Right lobe of liver (tissue), 6 donors: ENCODE measurements around the gene STK4. TPM values are rescaled to one million over a fixed set of nuclear protein-coding genes. Genes with fewer than 3 reads are reported as not detected.

ENCODE experiments used
- ATAC-seq, 4 donors: fragments of 200-7000 bp; cut with Tn5 transposase; one replicate each; pipeline ENCODE4 v1.9.1; 2020; ENCODE audit warnings: mild to moderate bottlenecking in 4 of 4, moderate library complexity in 4 of 4
- DNase-seq, 3 donors: peaks; one replicate each; pipeline ENCODE4 v3.0.0-alpha.2; 2020
- H3K27ac ChIP-seq, 3 donors: fragments of 200-600 bp; one replicate each; pipeline ENCODE4 v1.8.0; 2022
- H3K27me3 ChIP-seq, 2 donors: fragments of 200-600 bp; one replicate each; pipeline ENCODE4 v1.8.0; 2022
- H3K36me3 ChIP-seq, 4 donors: fragments of 200-600 bp; sonication (generic) in 1 of 4; one replicate each; pipeline versions ENCODE4 v1.5.1 to v1.8.0; 2017 to 2022; ENCODE audit warnings: control low read depth in 1 of 4
- H3K4me1 ChIP-seq, 4 donors: fragments of 200-600 bp; sonication (generic) in 1 of 4; one replicate each; pipeline versions ENCODE4 v1.5.1 to v1.8.0; 2017 to 2022; ENCODE audit warnings: control low read depth in 1 of 4
- H3K4me3 ChIP-seq, 3 donors: fragments of 200-600 bp; one replicate each; pipeline ENCODE4 v1.8.0; 2022
- H3K9me3 ChIP-seq, 4 donors: fragments of 200-600 bp; sonication (generic) in 1 of 4; one replicate each; pipeline versions ENCODE4 v1.5.1 to v1.8.0; 2017 to 2022; ENCODE audit warnings: control low read depth in 1 of 4
- CTCF ChIP-seq, 4 donors: fragments of 200-600 bp in 3 of 4; fragments of 450-650 bp in 1 of 4; IDR thresholded peaks; one replicate each; pipeline versions ENCODE4 v1.5.1 to v1.8.0; 2016 to 2022; ENCODE audit warnings: antibody characterized with exemption in 4 of 4, mild to moderate bottlenecking in 2 of 4
- POLR2A ChIP-seq: fragments of 450-650 bp; IDR thresholded peaks from one replicate; pipeline ENCODE4 v1.6.1; 2017; ENCODE audit warnings: antibody characterized with exemption, mild to moderate bottlenecking
- WGBS: methylation state at CpG from one replicate; pipeline ENCODE4 v1.1.6; 2018; ENCODE audit warnings: low coverage, low lambda C conversion rate; ENCODE audit not compliant: insufficient coverage; ENCODE audit errors: missing lambda C conversion rate; 5-methylcytosine and 5-hydroxymethylcytosine counted together
- intact Hi-C, 2 donors: fragments of 100-400 bp; cut with DNase I; formaldehyde crosslinking; loops; one replicate each; pipeline versions ENCODE4 v1.11.2 to v1.14.1; 2022
- total RNA-seq, 6 experiments: library from RNA; depleted of rRNA in 2 of 6; stranded (reverse); fragments of >200 nt in 2 of 6; fragmentation: NEBNext Ultra II Directional in 3 of 6; extraction: Animal tissue kit (Norgen Biotek cat#: 25700) in 3 of 6; gene quantifications; one replicate each; pipeline versions ENCODE4 v1.1.0 to v1.2.4, GENCODE V29; 2016 to 2023
- donor health status: DM: no; HTN: yes; CAD: no.
- donor health status: DM: no; HTN: no; CAD: no.
- donor health status: DM: no; HTN: no; CAD: no.
- donor health status: DM: no; HTN: yes; CAD: no.
- donor health status: DM: no; HTN: yes; CAD: no.

The STK4 gene
- total RNA-seq, 6 experiments from 2014 or later, result 9.7 to 17.5 (median 13.4) TPM

DNA sequence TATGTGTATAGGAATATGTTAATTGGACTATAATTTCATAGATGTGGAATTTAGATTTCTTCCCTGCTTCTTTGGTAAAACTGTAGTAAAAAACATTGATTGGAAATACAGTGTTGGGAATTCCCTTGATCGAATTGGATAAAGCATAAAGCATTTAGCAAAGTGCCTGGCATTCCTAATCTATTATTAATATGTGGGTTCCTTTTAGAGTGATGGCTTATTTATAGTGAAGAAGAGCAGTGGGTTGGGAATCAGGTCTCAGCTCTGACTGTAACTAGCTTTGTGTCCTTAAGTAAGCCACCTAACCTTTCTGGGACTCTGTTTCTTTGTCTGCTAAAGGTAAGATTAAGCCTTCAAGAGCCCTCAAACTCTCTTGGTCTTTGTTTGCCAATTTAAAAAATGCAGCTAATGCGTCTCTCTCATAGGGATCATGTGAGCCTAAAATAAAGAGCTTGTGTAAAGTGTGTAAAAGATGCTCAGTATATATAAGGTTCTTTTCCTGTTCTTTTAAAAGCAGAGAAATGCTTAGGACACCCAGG lies 81.3 kb downstream of the STK4 start:
- Histone ChIP-seq H3K36me3 (no peaks in the 10 kb centered on the region), H3K27ac (no peak overlapping the region), H3K4me1 (no peaks in the 10 kb centered on the region), H3K4me3 (no peak overlapping the region), H3K27me3 (no peaks in the 10 kb centered on the region), H3K9me3 (no peaks in the 10 kb centered on the region)
- ATAC-seq (no peak), DNase-seq (no peak)
- no peak for TF ChIP-seq POLR2A
- no peak for TF ChIP-seq CTCF (IDR thresholded peaks at IDR 0.05)
- intact Hi-C loops, result loop anchor here (10.0 kb wide), 1 partner anchor 47 kb away; no protein-coding TSS in a partner anchor
- WGBS, result 90% methylated on average over 2 of the region's 2 CpGs

DNA sequence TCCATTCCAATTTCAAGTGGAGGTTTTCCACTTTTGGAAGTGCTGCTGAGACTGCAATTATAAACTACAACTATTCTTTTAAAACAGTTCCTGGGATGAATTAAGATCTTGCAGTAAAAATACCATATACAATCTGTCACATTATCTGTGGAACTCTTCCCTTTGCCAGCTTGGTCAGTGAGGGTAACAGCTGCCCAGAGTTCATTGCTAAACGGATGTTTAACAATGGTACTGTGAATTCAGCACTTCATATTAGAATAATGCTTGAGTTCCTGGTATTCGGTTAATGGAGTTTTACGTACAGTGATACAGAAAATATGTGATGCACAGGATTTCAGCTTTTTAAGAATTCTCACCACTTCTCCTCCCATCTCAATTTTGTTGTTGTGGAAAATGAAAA lies 83.1 kb downstream of the STK4 start:
- Histone ChIP-seq H3K4me1 (no peaks in the 10 kb centered on the region), H3K27ac (no peak overlapping the region), H3K36me3 (no peaks in the 10 kb centered on the region), H3K9me3 (no peaks in the 10 kb centered on the region), H3K27me3 (no peaks in the 10 kb centered on the region), H3K4me3 (no peak overlapping the region)
- 68% methylated on average over 3 of the region's 3 CpGs for WGBS
- ATAC-seq (peak in 1 of 4 donors; percentile 16), DNase-seq (no peak)
- TF ChIP-seq POLR2A (no peak), CTCF (IDR thresholded peaks at IDR 0.05) (no peak)
- intact Hi-C loops, result loop anchor here (10.0 kb wide), 1 partner anchor 45 kb away; no protein-coding TSS in a partner anchor

- TF ChIP-seq POLR2A, result no peak
- no peak for TF ChIP-seq CTCF (IDR thresholded peaks at IDR 0.05)
- H3K36me3 ChIP-seq, result no peaks in the 10 kb centered on the region
- no peaks in the 10 kb centered on the region for H3K4me1 ChIP-seq
- no peak for ATAC-seq
- no peaks in the 10 kb centered on the region for H3K9me3 ChIP-seq
- 73% methylated on average over 4 of the region's 5 CpGs for WGBS
- no peak overlapping the region for H3K4me3 ChIP-seq
- H3K27me3 ChIP-seq, result no peaks in the 10 kb centered on the region
- DNase-seq, result no peak
- intact Hi-C loops, result loop anchor here (10.0 kb wide), 1 partner anchor 45 kb away; no protein-coding TSS in a partner anchor
- no peak overlapping the region for H3K27ac ChIP-seq
Observed at GRCh38 chr20:45049904-45050471, 83.7 kb downstream of the STK4 start.

DNA sequence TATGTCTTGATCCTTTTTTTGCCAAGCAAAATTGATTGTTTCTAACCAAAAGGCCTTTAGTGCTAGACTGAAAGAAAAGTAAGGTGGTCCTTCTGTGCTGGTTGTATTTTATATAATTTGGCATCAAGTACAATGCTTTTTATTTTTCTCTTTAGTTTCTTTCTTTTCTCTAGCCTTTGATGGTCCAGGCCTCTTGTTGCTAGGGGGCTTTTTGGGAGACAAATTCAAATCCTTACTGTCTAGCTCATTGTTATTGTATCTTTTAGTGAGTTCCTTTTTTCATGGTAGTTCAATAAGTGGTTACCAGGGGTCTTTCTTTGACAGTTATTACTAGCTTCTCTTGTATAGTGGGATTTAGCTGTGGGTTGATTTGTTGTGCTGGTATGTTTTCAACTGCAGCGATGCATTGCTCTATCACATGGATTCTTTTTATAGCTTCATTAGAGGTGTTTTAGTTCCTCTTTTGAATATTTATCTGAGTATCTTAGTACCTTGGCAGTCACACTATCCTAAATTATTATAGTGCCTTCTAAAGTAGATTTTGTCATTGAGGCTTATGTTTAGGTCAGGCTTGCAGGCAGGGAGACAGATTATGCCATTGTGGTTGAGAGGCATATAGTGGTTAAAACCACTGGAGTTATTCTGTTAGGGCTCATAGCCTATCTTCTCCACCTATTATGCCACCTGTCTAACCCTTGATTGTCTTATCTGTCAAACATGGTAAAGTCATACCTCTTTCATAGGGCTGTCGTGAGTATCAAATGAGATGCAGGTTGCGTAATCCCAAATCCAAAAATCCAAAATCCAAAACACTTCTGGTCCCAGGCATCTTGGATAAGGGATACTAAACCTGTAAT lies 85.1 kb downstream of the STK4 start:
- TF ChIP-seq POLR2A, result no peak
- TF ChIP-seq CTCF (IDR thresholded peaks at IDR 0.05), result no peak
- no peak for ATAC-seq
- H3K36me3 ChIP-seq, result no peaks in the 10 kb centered on the region
- H3K9me3 ChIP-seq, result no peaks in the 10 kb centered on the region
- no peak overlapping the region for H3K27ac ChIP-seq
- DNase-seq, result no peak
- peaks cover 0 to 2% (median 0%) of the 10 kb centered on the region in 4 donors for H3K4me1 ChIP-seq
- WGBS, result 63% methylated on average over 3 of the region's 3 CpGs
- no peak overlapping the region for H3K4me3 ChIP-seq
- intact Hi-C loops, result no loop called here
- H3K27me3 ChIP-seq, result no peaks in the 10 kb centered on the region
